ENCODE results near the gene TP53I11.

DNA sequence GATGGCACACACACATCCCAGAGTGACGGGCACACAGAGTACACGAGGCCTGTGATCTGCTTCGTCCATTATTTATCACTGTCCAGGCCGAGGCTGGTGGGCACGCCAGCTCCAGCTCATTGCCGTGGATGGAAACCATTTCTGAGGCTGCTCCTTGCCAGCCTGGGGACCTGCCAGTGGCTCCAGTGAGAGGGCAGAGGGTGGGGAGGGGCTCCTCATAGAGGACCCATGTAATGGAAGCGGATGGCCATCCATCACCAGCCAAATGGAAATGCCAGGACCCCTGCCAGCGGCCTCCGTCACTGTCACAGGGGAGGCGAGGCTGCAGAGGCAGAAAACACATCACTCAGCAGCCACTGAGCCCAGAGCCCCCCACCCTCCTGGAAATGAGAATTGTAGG lies 35.7 kb downstream of the TP53I11 start:
- TF ChIP-seq, protein P1, sequence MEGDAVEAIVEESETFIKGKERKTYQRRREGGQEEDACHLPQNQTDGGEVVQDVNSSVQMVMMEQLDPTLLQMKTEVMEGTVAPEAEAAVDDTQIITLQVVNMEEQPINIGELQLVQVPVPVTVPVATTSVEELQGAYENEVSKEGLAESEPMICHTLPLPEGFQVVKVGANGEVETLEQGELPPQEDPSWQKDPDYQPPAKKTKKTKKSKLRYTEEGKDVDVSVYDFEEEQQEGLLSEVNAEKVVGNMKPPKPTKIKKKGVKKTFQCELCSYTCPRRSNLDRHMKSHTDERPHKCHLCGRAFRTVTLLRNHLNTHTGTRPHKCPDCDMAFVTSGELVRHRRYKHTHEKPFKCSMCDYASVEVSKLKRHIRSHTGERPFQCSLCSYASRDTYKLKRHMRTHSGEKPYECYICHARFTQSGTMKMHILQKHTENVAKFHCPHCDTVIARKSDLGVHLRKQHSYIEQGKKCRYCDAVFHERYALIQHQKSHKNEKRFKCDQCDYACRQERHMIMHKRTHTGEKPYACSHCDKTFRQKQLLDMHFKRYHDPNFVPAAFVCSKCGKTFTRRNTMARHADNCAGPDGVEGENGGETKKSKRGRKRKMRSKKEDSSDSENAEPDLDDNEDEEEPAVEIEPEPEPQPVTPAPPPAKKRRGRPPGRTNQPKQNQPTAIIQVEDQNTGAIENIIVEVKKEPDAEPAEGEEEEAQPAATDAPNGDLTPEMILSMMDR (IDR thresholded peaks at IDR 0.05; ENCODE audit: low read length): no peak
- TF ChIP-seq EZH2 (IDR thresholded peaks at IDR 0.05; ENCODE audit: borderline replicate concordance, low read length): no peak

All from OCI-LY1 (cell line).